Endodermal cell (in vitro differentiated cells): ENCODE results near the gene SLC6A20. TPM values are rescaled to one million over a fixed set of nuclear protein-coding genes. Genes with fewer than 3 reads are reported as not detected.
A peak's percentile ranks its signal among the peaks of the same experiment; 100 is the strongest.

ENCODE experiments used
- DNase-seq: peaks from one replicate; pipeline ENCODE4 v3.0.0-alpha.2; 2017
- H3K27ac ChIP-seq: 2 replicates; pipeline ENCODE4 v1.5.1; 2013; ENCODE audit warnings: mild to moderate bottlenecking, low read depth, low read length, moderate library complexity
- H3K27me3 ChIP-seq: 2 replicates; pipeline ENCODE4 v1.6.1; 2013; ENCODE audit warnings: mild to moderate bottlenecking, low read length, moderate library complexity; ENCODE audit not compliant: insufficient read depth, control insufficient read depth, poor library complexity, severe bottlenecking
- H3K36me3 ChIP-seq: 2 replicates; pipeline ENCODE4 v1.7.0; 2013; ENCODE audit warnings: mild to moderate bottlenecking, low read length, moderate library complexity; ENCODE audit not compliant: control insufficient read depth, insufficient read depth
- H3K4me1 ChIP-seq: one replicate; pipeline ENCODE4 v1.7.0; 2013; ENCODE audit warnings: low read length; ENCODE audit not compliant: control insufficient read depth, insufficient read depth
- H3K4me3 ChIP-seq: 2 replicates; pipeline ENCODE4 v1.5.1; 2013; ENCODE audit warnings: mild to moderate bottlenecking, low read length, moderate library complexity
- H3K9ac ChIP-seq: 2 replicates; pipeline ENCODE4 v1.6.1; 2013; ENCODE audit warnings: mild to moderate bottlenecking, low read length, moderate library complexity; ENCODE audit not compliant: poor library complexity, severe bottlenecking; ENCODE audit errors: extremely low read depth
- H3K9me3 ChIP-seq: 2 replicates; pipeline ENCODE4 v1.6.1; 2013; ENCODE audit warnings: mild to moderate bottlenecking, low read length, moderate library complexity; ENCODE audit not compliant: control insufficient read depth
- H3K27ac Mint-ChIP-seq: 2 replicates; pipeline ENCODE4 v1.8.0; 2020; ENCODE audit warnings: mixed read lengths
- H3K27me3 Mint-ChIP-seq: 2 replicates; pipeline ENCODE4 v1.8.0; 2021; ENCODE audit warnings: mild to moderate bottlenecking, mixed read lengths; ENCODE audit not compliant: insufficient read depth
- H3K36me3 Mint-ChIP-seq: 2 replicates; pipeline ENCODE4 v1.8.0; 2020; ENCODE audit warnings: low read depth, mixed read lengths
- H3K4me1 Mint-ChIP-seq: 2 replicates; pipeline ENCODE4 v1.8.0; 2020; ENCODE audit warnings: mixed read lengths
- H3K4me3 Mint-ChIP-seq: 2 replicates; pipeline ENCODE4 v1.8.0; 2020; ENCODE audit warnings: mild to moderate bottlenecking, moderate library complexity, mixed read lengths
- H3K9me3 Mint-ChIP-seq: 2 replicates; pipeline ENCODE4 v1.8.0; 2020; ENCODE audit warnings: mild to moderate bottlenecking, mixed read lengths
- CTCF ChIP-seq: fragments of 200-600 bp; sonication (generic); conservative IDR thresholded peaks from 2 replicates; pipeline ENCODE4 v1.5.0; 2021; ENCODE audit warnings: antibody characterized with exemption, mild to moderate bottlenecking
- WGBS, 2 experiments: methylation state at CpG; one replicate each; pipeline versions ENCODE4 v1.1.5 to v1.1.7; 2013; ENCODE audit warnings: missing lambda C conversion rate in 2 of 2, mixed read lengths in 1 of 2; ENCODE audit not compliant: insufficient coverage in 1 of 2, insufficient read length in 1 of 2; 5-methylcytosine and 5-hydroxymethylcytosine counted together
- total RNA-seq, 2 donors: library from RNA; stranded (reverse); fragmentation: NEBNext Ultra II Directional in 1 of 2; extraction: Animal tissue kit (Norgen Biotek cat#: 25700) in 1 of 2; gene quantifications; 2 replicates in 1 of 2; 3 replicates in 1 of 2; pipeline ENCODE4 v1.2.1, GENCODE V29; 2021

SLC6A20 gene
- total RNA-seq, 2 donors from 2014 or later, result 0.29 to 1.5 TPM

GRCh38 chr3:45793482-45794176 is 2.7 kb downstream of the SLC6A20 start:
- no peak overlapping the region for H3K27ac ChIP-seq
- H3K9me3 ChIP-seq, result peaks cover 9% of the 10 kb centered on the region
- H3K9me3 Mint-ChIP-seq, result peaks cover 16% of the 10 kb centered on the region
- H3K4me1 Mint-ChIP-seq, result no peaks in the 10 kb centered on the region
- no peaks in the 10 kb centered on the region for H3K36me3 Mint-ChIP-seq
- H3K27me3 Mint-ChIP-seq, result peaks cover 57% of the 10 kb centered on the region
- no peak overlapping the region for H3K4me3 Mint-ChIP-seq
- 80 to 88% methylated on average over 5 to 9 of the region's 9 CpGs for WGBS, 2 experiments
- no peak overlapping the region for H3K27ac Mint-ChIP-seq
- H3K27me3 ChIP-seq, result peaks cover 50% of the 10 kb centered on the region
- H3K36me3 ChIP-seq, result no peaks in the 10 kb centered on the region
- H3K9ac ChIP-seq, result no peak overlapping the region
- H3K4me1 ChIP-seq, result no peaks in the 10 kb centered on the region
- no peak overlapping the region for H3K4me3 ChIP-seq
- TF ChIP-seq CTCF, result no peak
- DNase-seq, result peak; percentile 25

GRCh38 chr3:45792516-45793172 is 3.7 kb downstream of the SLC6A20 start:
- Mint-ChIP-seq H3K27me3 (peaks cover 49% of the 10 kb centered on the region), H3K36me3 (no peaks in the 10 kb centered on the region), H3K4me1 (no peaks in the 10 kb centered on the region), H3K27ac (no peak overlapping the region), H3K9me3 (peaks cover 17% of the 10 kb centered on the region), H3K4me3 (no peak overlapping the region)
- Histone ChIP-seq H3K27ac (no peak overlapping the region), H3K9me3 (peaks cover 11% of the 10 kb centered on the region), H3K4me3 (no peak overlapping the region), H3K27me3 (peaks cover 41% of the 10 kb centered on the region), H3K9ac (no peak overlapping the region), H3K36me3 (no peaks in the 10 kb centered on the region), H3K4me1 (no peaks in the 10 kb centered on the region)
- DNase-seq, result peak; percentile 38
- 90 to 92% methylated on average over 2 to 7 of the region's 7 CpGs for WGBS, 2 experiments
- TF ChIP-seq CTCF, result no peak

GRCh38 chr3:45792036-45792435 is 4.3 kb downstream of the SLC6A20 start:
- Histone ChIP-seq H3K4me1 (no peaks in the 10 kb centered on the region), H3K27me3 (peaks cover 35% of the 10 kb centered on the region), H3K9ac (no peak overlapping the region), H3K27ac (no peak overlapping the region), H3K4me3 (no peak overlapping the region), H3K9me3 (peaks cover 11% of the 10 kb centered on the region), H3K36me3 (no peaks in the 10 kb centered on the region)
- Mint-ChIP-seq H3K27me3 (peaks cover 50% of the 10 kb centered on the region), H3K4me1 (no peaks in the 10 kb centered on the region), H3K27ac (no peak overlapping the region), H3K4me3 (no peak overlapping the region), H3K36me3 (no peaks in the 10 kb centered on the region), H3K9me3 (peaks cover 17% of the 10 kb centered on the region)
- DNase-seq, result peak; percentile 28
- 97 to 100% methylated on average over 2 of the region's 2 CpGs for WGBS, 2 experiments
- no peak for TF ChIP-seq CTCF
